Central memory CD8-positive, alpha-beta T cell (primary cell): ENCODE measurements around the gene ORC4.

Source experiments
- ATAC-seq: fragments of 150-1000 bp; cut with Tn5 transposase; replicated peaks from 2 replicates; pipeline ENCODE4 v1.10.0; 2022; ENCODE audit warnings: mild to moderate bottlenecking, moderate FRiP score, moderate number of reproducible peaks; ENCODE audit not compliant: poor library complexity, severe bottlenecking; ENCODE audit errors: extremely low read depth
- DNase-seq, 2 donors: peaks; one replicate each; pipeline ENCODE4 v3.0.0; 2021; ENCODE audit warnings: low spot score in 2 of 2
- H3K27ac Mint-ChIP-seq: one replicate; pipeline ENCODE4 v1.8.0; 2022; ENCODE audit warnings: low read depth, mild to moderate bottlenecking, moderate library complexity, mixed read lengths
- H3K27me3 Mint-ChIP-seq: one replicate; pipeline ENCODE4 v1.8.0; 2022; ENCODE audit warnings: mixed read lengths
- H3K36me3 Mint-ChIP-seq: one replicate; pipeline ENCODE4 v1.8.0; 2022; ENCODE audit warnings: mild to moderate bottlenecking, moderate library complexity, mixed read lengths; ENCODE audit not compliant: insufficient read depth
- H3K4me1 Mint-ChIP-seq: one replicate; pipeline ENCODE4 v1.8.0; 2022; ENCODE audit warnings: mixed read lengths
- H3K4me3 Mint-ChIP-seq: one replicate; pipeline ENCODE4 v1.8.0; 2022; ENCODE audit warnings: mild to moderate bottlenecking, moderate library complexity, mixed read lengths
- H3K9me3 Mint-ChIP-seq: one replicate; pipeline ENCODE4 v1.8.0; 2022; ENCODE audit warnings: mixed read lengths

ORC4 gene

GRCh38 chr2:147913701-147914480 is 106.6 kb downstream of the ORC4 start:
- Mint-ChIP-seq H3K9me3 (no peaks in the 10 kb centered on the region), H3K27ac (no peak overlapping the region), H3K4me3 (no peak overlapping the region), H3K36me3 (peaks cover 2% of the 10 kb centered on the region), H3K27me3 (peaks cover 22% of the 10 kb centered on the region), H3K4me1 (no peaks in the 10 kb centered on the region)
- no peak for DNase-seq
- no peak for ATAC-seq

DNA sequence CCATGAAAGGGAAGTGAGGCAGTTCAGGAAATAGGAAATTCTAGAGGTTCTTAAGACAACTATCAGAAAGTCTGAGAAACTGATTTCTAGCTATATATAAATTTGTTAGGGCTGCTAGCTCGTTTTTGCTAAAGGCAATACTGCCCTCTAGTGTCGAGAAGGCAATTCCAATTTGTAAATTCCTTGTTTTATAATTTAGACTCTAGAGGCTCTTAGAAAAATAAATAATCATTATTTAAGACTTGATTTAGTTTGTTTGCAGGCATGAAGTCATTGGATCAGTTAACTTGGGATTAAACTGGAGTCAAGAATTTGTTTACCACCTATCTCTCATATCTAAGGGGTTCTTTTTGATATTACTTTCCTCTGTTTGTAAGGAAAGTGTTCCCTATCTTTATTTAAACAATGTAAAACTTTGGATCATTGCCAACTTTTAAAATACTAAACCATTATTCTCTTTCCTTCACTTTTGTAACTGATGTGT is 109.5 kb downstream of the ORC4 start:
- ATAC-seq = no peak
- Mint-ChIP-seq H3K27ac (no peak overlapping the region), H3K36me3 (no peaks in the 10 kb centered on the region), H3K4me1 (no peaks in the 10 kb centered on the region), H3K27me3 (peaks cover 18% of the 10 kb centered on the region), H3K9me3 (no peaks in the 10 kb centered on the region), H3K4me3 (no peak overlapping the region)
- no peak for DNase-seq

DNA sequence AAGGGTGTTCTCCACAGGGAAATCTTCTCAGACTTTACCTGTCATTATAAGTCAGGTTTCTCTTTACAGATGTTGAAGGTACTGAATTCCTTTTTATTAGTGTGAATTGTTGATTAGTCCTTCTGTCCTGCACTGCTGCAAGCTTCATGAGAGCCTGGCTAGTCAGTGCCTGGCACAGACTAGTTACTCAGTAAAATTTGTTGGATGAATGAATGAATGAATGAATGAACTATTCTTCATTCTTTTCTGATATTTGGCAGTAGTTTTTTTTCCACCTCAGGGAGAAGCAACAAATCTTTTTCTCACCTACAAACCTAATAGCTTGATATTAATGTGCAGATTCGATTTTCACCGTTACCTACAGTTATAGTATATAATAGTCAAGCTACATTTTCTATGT is 111.4 kb downstream of the ORC4 start:
- Mint-ChIP-seq H3K27me3 (peaks cover 10% of the 10 kb centered on the region), H3K9me3 (no peaks in the 10 kb centered on the region), H3K27ac (no peak overlapping the region), H3K4me3 (no peak overlapping the region), H3K4me1 (no peaks in the 10 kb centered on the region), H3K36me3 (no peaks in the 10 kb centered on the region)
- DNase-seq (no peak), ATAC-seq (no peak)

GRCh38 chr2:147904051-147904450 is 116.5 kb downstream of the ORC4 start:
- Mint-ChIP-seq H3K27ac (no peak overlapping the region), H3K27me3 (no peaks in the 10 kb centered on the region), H3K36me3 (no peaks in the 10 kb centered on the region), H3K4me3 (no peak overlapping the region), H3K4me1 (no peaks in the 10 kb centered on the region), H3K9me3 (no peaks in the 10 kb centered on the region)
- no peak for ATAC-seq
- no peak for DNase-seq

DNA sequence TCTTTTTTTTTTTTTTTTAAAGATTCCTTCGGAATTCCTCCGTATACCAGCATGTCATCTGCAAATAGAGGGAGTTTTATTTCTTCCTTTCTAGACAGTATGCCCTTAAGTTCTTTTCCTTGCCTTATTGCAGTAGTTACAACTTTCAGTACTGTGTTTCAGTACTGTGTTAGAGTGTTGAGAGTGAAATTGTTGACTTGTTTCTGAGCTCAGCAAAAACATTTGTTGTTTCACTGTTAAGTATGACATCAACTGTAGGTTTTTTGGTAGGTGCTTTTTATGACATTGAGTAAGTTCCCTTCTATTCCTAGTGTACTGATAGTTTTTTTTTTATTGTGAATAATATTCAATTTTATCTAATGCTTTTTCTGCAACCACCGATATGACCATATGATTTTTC is 131.9 kb downstream of the ORC4 start:
- Mint-ChIP-seq H3K4me1 (peaks cover 6% of the 10 kb centered on the region), H3K27me3 (no peaks in the 10 kb centered on the region), H3K4me3 (no peak overlapping the region), H3K27ac (no peak overlapping the region), H3K36me3 (no peaks in the 10 kb centered on the region), H3K9me3 (no peaks in the 10 kb centered on the region)
- no peak for ATAC-seq
- no peak for DNase-seq

DNA sequence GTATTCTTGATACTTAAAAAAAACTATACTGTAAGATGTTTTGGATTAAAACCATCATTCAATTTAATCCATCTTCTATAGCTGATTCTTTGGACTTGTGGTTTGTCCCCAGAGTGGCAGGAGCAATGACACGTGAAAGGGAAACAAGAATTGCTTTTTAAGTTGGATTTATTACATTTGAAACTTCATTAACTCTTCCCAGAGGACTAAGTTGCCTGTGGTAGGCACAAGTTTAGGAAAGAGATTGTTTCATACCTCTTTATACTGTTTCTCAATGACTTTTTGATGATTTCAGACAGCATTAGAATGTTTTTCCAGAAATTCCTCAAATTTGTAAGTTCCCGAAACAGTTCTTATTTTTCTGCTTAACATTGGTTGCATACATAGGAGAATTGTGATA is 134.4 kb downstream of the ORC4 start:
- H3K27me3 Mint-ChIP-seq = no peaks in the 10 kb centered on the region
- no peak for ATAC-seq

DNA sequence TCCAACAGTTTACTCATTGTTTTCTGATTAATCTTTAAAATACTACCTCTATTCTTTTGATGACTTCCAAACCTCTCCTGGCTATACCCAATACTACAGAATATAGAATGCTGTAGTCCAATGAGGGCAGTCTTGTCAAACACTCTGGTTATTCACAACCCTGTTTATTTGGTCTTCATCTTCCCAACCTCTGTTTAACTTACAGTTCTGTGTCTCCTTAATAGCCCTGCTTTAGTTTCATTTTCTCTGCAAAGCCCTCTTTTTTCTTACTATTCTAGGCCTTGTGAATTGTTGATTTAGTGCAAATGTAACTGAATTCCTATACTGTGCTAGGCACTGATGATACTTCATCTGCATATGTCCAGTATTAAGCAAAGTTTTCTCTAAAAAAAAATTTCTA is 135.7 kb downstream of the ORC4 start:
- DNase-seq (no peak), ATAC-seq (no peak)
- Mint-ChIP-seq H3K4me3 (no peak overlapping the region), H3K36me3 (no peaks in the 10 kb centered on the region), H3K27me3 (no peaks in the 10 kb centered on the region), H3K9me3 (no peaks in the 10 kb centered on the region), H3K27ac (no peak overlapping the region), H3K4me1 (peaks cover 6% of the 10 kb centered on the region)

More for the DNA sequence above, 134.4 kb downstream of the ORC4 start:
- H3K27ac Mint-ChIP-seq = no peak overlapping the region
- no peaks in the 10 kb centered on the region for H3K36me3 Mint-ChIP-seq
- H3K4me3 Mint-ChIP-seq = no peak overlapping the region
- peaks cover 6% of the 10 kb centered on the region for H3K4me1 Mint-ChIP-seq
- DNase-seq = no peak
- no peaks in the 10 kb centered on the region for H3K9me3 Mint-ChIP-seq

- no peak overlapping the region for H3K27ac Mint-ChIP-seq
- ATAC-seq = no peak
- no peaks in the 10 kb centered on the region for H3K36me3 Mint-ChIP-seq
- no peaks in the 10 kb centered on the region for H3K9me3 Mint-ChIP-seq
- H3K27me3 Mint-ChIP-seq = no peaks in the 10 kb centered on the region
- H3K4me3 Mint-ChIP-seq = no peak overlapping the region
- peaks cover 6% of the 10 kb centered on the region for H3K4me1 Mint-ChIP-seq
- DNase-seq = no peak
These were observed 137.9 kb downstream of the ORC4 start for GRCh38 chr2:147882631-147883030.
